DMS153 treated with DMSO at 0.1 percent for 48 hours (cell line): ENCODE results near the gene KCNMA1.

ENCODE experiments used
- DNase-seq: peaks from one replicate; lab custom pipeline; 2025; ENCODE audit not compliant: unreplicated experiment; lab: John Stamatoyannopoulos, UW

Gene KCNMA1

DNA sequence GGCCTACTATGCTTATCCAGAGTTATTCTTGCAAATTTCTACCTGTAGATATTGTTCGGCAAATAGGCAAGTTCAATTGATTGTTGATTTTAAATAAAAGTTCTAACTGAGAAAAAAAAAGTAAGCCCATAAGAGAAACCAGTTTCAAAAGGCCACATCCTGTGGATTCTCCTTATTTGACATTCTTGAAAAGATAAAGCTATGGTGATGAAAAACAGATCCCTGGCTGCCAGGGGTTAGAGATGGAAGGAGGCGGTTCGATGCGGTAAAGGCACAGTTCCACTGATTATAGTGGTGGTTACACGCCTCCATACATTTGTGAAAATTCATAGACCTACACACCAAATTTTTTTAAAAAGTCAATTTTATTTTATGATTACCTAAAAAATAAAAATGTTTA is 347.8 kb downstream of the KCNMA1 start:
- DNase-seq: no peak

DNA sequence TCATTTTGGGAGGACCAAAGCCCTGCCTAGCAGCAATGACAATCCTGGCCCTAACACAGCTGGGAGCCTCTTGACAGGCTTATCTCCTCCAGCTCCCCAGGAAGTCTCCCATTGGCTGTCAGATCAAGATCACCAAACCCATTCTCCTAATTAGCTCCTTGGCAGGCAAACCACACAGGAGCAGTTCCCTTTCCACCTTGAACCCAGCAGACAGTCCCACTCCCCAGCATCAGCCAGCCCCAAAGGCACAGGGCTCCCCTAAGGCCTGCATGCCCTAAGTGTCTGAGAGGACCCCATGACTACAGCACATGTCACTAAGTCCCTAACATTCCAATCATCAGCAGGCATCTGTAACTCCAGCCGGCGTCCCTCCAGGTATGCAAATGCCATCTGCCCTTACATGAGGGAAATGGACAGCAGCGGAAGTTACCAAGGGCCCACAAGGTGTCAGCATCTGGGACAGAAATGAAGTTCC is 348.5 kb downstream of the KCNMA1 start:
- DNase-seq: no peak

DNA sequence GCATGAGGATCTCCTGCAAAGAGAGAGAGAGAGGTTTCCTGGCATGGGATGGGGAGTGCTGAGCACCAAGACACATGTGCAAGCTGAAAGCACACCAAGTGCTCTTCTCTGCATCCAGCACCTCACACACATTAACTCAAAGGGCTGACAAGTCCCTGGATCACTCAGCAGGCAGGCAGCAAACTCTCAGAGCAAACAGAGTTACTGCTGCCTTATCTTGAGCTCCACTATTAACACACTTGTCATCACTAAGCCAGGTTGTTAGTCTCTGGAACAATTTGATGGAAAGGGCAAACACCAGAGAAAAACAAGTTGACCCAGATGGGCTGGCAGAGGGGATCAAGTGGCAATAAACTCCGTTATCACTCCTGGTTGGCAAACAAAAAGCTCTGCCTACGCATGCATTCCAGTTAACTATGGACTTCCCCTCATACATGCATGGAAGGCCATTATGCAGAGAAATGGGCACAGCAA is 349.9 kb downstream of the KCNMA1 start:
- DNase-seq: peak; percentile 83

DNA sequence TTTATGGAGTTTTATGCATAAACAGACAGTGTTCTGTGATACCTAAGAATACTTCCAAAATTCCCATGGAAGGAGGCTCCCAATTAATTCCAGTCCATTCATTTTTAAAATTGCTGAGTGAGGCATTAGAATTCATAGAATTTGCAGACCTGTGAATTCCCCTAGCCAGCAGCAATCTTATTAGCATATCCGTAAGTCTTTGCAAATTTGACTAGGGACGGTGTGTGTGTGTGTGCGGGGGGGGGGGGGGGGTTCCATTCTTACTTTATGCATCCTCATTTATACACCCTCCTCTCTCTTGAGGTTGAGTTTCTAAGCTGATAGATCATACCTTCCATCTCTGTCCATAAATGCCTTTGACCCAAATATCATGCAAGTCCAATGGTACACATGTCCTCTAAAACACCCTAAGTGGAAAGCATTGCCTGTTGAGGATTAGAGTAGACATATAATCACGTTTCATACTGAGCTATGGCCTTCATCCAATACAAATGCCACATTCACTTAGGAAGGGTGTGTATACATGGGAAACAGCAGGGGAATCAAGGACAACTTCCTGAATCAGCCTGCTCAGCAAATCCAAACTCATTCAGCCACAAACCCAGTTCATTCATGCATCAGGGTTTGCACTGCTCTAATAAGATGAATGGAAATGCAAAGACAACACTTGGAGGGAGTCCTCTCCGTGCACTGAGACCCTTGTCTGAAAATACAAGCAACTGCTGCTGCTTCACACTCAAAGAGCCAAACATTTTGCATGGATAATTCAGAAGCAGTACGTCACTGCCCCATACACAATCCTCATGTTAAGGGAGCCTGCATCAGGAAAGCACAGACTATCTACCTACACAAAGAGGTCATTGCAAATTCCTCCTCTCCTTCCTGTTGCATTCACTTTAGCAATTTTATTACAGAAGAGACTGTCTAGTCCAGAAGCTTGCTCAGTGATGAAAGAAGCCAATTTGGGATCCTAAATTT is 350.8 kb downstream of the KCNMA1 start:
- DNase-seq: peak; percentile 35

DNA sequence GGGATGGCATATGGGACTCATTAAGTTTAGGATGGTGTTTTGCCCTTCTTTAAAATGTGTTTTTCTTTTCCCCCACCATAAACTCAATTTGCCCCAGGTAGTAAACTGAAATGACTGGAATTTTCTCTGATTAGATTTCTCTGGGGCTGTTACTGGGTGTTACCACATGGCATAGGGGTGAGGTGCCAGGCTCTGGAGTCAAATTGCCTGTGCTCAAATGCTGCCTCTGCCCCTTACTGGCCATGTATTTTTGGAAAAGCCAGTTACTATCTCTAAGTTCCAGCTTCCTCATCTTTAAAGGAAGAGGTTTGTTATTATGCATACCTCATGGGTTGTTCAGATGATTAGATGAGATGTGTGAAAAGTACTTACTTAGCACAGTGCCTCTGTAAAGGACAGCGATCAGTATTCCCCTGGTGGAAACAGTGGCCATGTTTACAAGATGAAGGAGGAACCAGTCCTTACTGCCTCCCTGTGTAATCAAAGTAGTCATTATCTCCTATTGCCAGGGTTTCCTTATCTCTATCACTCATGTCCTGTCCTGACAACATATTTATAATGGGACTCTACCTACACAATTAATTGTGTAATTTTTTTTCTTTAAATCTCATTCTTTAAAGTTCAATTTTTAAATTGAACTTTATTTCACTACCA is 352.0 kb downstream of the KCNMA1 start:
- no peak for DNase-seq

DNA sequence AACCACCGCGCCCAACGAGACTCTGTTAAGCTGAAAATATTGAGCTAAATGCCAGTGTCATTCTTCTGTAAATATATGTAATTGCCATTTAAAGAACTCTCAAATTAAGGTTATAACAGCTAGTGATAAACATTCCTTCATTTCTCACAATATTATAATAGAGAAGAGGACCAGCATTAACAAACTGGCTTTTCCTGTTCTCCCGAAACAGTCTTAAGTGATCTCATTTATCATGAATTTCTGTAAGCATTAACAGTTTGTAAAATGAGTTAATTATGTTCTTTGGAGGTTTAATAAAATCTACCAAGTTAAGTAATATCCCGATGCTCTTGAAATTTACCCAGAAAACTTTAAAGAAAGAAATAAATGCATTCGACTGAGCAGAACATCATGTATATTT is 352.8 kb downstream of the KCNMA1 start:
- DNase-seq: no peak

DNA sequence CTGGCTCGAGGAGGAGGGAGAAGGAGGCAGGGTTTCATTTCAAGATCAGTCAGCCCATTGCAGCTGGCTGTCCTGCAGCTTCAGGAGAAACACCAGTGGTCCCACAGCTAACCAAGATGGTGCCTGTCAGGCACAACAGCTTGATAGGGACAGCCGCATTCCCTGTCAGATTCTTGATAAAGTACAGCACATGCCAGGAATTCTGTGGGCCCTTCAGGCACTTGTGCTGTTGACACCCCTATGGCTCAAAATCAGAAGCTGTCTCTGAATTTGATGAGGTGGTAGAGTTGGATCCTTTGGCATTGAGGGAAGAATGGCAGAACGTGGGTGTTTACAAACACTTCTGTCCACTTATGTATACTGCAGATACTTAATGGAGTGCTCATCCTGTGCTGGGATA is 354.3 kb downstream of the KCNMA1 start:
- DNase-seq: no peak

DNA sequence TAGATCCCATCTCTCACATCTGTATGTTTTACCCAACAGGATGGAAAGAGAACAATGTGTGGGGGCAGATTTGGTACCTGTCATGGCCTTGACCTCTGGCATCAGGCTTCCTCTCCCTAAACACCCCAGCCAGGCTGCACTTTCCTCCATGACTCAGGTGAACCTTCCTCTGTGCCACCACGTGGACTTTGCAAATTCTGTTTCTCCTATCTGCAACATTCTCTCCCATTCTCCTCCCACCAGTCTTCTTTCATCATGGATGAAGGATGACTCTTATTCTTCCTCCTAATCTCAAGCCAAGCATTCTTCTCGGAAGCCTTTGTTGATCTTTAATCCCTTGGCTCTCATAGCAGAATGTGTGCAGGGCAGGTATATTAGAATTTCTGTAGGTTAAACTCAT is 355.4 kb downstream of the KCNMA1 start:
- DNase-seq: no peak

DNA sequence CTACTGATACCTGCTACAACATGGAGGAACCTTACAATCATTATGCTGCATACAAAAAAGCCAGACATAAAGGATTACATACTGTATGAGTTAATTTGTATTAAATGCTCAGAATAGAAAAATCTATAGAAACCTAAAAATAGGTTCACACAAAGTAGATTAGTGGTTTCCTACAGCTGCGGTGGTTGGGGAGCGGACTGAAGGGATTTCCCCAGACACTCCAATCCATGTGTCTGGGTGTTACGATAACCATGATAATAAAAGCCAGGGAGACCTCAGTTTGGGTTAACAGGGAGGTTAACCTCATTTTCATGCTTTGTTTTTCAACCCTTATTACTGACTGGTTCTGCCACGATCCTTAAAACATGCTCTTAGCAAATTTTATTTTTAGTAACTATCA is 355.9 kb downstream of the KCNMA1 start:
- DNase-seq: no peak

DNA sequence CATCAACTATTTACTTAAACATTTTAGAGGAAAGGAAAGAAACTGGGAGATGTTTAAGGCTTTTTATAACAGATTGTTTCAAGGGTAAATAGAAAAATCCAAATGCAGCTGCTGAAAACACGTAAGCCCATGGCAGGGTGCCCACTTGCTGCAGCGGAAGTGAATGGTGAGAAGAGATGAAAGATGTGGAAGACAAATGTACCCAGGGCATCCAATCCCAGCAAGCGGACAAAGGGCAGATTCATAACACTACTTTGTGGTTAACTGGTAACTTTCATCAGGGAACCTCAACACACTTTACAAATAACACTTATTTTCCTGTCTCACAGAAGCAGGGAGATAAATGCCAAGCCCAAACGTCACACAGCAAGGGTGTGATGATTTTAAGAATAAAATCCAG is 358.4 kb downstream of the KCNMA1 start:
- no peak for DNase-seq

DNA sequence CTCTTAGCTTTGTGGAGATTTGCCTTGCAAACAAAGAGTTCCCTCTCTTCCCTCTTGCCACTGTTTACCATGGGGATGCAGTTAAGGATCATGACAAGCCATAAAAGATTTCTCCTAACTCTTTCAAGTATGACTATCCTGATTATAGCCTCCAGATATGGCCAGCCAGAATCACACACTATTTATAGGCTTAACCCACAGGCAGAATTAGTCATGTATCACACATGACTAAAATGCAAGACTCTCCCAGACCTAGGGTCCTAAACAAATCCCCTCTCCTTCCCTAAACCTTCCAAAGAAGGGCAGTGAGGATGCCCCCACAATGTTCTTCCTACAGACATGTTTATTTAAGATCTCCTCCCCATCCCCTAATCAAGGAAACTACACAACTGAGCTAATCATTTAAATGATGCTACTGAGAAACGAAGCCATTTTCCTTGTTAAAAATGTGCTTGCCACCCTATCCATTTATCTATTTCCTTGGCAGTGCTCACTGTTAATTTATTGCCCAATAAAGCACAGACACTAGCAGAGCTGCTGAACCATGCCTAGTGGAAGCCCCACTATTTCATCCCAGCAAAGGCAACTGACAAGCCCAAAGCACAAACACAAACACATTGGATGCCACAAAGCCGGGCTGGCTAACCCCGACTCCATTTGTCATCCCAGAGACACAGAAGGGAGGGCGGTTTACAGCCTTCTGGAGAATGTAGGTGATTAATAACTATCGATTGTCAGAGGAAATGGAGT is 363.4 kb downstream of the KCNMA1 start:
- no peak for DNase-seq

DNA sequence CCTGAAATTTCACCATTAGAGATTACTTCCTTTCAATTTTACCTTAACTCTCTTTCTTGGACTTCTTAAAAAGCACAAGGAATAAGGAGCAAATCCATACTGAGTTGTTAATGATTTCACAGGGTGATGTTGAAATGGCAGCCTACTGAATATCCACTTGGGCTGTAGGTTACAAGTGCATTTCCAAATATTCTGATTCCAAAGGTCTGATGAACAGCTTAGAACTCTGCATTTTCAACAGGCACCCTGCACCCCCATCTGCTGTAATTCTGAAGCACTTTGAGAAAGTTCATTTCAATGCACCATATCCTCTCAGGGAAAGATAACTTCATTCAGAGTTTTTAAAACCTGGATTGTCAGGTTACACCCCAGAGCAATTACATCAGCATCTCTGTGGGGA is 368.4 kb downstream of the KCNMA1 start:
- no peak for DNase-seq

DNA sequence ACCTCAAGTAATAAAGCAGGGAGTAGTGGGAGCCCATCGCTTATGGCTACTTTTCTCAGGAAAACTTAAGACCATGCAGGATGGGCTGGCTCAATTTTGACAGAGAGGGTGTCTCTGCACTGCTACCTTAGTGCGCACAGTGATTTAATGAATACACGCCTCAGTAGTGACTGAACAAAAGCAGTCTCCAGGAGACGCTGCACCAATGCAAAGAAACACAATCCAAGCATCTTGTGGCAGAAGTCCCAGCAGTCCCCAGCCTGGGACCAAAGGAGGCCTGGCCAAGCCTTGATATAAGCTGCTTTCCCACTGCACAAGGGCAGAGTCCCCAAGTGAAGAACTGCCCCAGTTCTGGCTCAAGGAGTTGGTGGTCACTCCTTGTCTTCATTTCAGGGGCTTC is 368.9 kb downstream of the KCNMA1 start:
- no peak for DNase-seq

DNA sequence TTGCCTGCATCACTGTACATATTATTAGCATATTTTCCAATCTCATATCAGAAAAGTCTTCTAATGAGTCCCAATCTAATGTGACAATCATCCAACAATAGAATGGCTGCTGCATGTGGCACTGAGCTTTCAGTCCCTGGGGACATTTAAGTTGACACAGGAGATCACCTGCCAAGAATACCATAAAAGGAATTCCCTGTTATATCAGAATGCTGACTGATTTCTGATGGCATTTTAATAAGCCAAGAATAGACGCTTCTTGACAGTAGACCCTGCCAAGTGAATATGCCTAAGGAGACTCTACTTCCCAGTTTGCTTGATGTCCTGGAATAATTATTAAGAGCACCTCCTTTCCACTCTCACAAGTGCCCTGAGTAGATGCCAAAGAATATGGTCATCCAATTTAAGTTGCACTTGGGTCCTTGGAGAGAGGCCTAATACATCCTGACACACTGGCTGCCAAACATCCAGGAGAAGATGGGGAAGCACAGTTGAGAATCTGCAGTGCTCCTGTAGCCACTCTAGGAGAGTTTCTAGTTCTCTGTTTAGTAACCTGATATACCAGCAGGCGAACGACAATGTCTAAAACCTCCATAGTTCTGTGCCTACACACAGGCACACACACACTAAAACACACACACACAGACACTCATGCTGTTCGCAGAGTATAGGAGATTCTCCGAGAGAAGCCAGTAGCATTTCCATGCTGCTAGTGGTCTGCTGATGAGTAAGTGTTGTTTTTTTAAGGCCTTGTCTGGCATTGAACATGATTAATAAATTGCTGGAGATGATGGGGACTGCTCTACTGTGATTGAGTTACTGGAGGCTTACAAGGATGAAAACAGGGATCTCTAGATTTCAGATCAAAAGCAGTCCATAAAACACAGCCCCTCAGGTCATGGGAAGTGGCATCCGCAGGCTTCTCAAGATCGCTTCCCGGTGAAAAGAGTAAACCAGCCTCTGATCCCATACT is 369.6 kb downstream of the KCNMA1 start:
- no peak for DNase-seq

DNA sequence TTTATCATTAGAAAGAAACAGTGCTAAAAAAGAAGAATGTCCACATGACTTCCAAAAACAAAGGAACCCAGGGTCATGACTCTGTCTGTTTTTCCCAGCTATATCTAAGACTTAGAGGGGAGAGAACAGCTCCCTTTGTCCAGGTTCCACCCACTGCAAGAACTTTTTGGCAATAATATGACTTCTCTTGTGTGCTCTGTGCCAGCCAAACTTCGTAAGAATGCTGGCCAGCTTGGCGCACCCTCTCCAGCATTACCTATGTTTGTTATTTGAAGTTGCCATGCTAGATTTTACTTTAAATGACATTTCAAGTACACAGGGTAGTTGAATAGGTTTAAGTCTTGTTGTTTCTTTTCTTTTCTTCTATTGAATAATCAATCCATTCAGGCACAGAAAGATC is 371.4 kb downstream of the KCNMA1 start:
- no peak for DNase-seq

DNA sequence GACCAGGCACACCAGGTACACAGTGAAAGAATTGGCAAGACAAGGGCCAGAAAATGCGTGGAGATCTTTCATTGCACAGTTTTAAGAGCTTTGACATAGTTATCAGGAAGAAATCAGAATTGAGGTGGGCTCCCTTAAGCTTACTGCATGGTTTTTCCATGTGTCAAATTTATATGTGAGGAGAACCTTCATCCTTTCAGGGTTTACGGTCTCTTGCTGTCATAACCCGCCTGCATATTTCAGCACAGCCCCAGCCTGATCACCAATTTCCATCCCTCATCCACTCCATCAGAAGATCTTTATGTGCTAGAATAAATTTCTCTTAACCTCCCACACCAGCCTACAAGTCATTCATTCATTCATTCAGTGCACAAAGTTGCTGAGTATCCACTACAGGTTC is 373.1 kb downstream of the KCNMA1 start:
- no peak for DNase-seq

DNA sequence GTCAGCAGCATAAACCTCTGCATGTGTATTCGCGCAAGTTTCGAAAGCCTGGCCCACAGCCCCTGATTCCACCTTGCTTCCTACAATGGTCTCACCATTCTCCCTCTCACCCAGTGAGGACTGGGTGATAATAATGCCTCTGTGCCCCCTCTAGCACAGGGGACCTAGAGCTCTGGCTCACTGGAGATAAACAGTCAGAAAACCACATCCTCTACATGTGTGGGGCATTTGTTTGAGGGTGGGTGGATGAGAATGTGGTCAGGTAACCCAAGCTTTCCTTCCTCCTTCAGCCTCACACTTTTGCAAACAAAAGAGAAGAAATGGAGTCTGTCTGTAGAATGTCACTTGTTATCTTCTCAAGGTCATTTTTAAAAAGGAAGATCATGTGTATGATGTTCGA is 373.5 kb downstream of the KCNMA1 start:
- DNase-seq: no peak

DNA sequence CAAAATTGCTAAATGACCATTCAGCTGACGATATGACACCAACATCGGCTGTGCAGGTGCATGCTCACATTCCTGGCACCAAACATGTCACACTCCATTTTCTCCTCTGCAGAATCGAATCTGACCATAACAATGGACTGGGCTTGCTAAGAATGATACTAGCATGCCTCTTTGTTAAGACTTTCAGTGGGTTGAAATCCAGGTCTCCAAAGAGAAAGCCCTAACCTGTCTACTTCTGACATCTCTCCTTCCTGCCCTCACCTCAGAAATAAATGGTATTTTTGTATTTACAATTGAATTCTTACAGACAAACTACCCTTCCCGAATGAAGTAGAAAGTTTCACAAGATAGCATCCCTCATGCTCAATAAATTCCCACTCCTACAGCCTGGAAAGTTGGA is 373.9 kb downstream of the KCNMA1 start:
- DNase-seq: no peak

DNA sequence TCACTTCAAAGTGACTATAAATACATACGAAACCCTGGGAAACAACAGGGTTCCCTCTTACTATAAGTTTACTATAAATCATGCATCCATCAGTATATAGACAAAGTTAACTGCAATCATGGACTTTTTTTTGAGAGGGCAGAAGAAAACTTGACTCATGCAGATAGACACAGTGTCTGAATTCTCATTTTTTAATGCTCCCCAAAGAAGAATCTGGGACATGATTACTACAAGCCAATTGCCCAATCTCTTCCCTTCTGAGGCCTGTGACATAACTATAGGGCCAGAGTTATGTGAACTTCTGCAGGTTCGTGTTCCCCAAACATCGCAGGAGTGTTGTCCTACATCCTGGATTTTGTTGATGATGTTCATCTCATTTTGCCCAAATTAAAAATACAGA is 376.5 kb downstream of the KCNMA1 start:
- no peak for DNase-seq

DNA sequence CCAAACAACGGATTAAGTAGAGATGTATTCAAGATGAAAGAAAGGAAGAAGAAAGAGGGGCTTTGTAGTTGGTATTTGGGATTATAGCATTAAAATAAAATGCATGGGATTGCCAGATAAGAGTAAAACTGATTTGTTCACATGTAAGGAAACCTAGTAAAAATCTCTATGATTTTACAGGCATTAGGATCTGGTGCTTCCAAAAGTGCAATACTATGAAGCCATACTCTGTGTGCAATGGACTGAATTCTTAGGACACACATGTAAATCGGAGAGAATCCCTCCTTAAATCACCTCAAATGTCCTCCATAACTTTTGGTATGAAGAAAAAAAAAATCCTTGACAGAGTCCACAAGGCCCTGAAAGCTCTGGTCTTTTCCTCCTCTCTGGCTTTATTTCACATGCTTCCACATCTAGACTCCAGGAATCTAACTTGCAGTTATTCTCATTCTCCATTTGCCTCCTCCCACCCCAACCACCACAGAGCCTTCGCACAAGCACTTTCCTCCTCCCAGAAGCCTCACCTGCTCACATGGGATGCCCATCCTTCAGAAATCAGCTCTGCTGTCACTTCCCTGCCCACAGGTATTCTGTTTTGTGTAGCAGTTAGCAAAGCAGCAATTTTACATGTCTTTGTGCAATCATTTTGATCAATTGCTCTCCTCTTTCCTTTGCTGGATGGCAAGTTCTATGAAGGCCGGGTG is 378.3 kb downstream of the KCNMA1 start:
- DNase-seq: no peak
